HG03469 (cell line): ENCODE data around the gene WNT3A.
"Not testable (repeated sequence)": the region's sequence is repeated elsewhere in the genome, so short reads cannot be mapped to it uniquely, and the experiment has no call there.

Experiments used
- ATAC-seq: cut with Tn5 transposase; IDR thresholded peaks from one replicate; pipeline ENCODE4 v1.9.1; 2021; ENCODE audit warnings: mild to moderate bottlenecking, moderate library complexity, moderate number of reproducible peaks; ENCODE audit not compliant: unreplicated experiment

WNT3A gene

GRCh38 chr1:228006786-228007048 lies at the start of gene WNT3A:
Gene WNT3A (plus strand): TSS chr1:228006998. CDS start chr1:228007129, 131 bp downstream.
- ATAC-seq = no peak

- ATAC-seq = no peak
These were observed 48.0 kb upstream of the WNT3A start for GRCh38 chr1:227958617-227959324.

GRCh38 chr1:227959325-227959860 lies 47.4 kb upstream of the WNT3A start:
- ATAC-seq = no peak

GRCh38 chr1:227961651-227962466 lies 44.9 kb upstream of the WNT3A start:
- ATAC-seq = no peak

- not testable (repeated sequence) for ATAC-seq
These were observed 40.1 kb upstream of the WNT3A start for GRCh38 chr1:227966733-227967132.

- ATAC-seq = not testable (repeated sequence)
These were observed 39.0 kb upstream of the WNT3A start for GRCh38 chr1:227967815-227968214.

- ATAC-seq = not testable (repeated sequence)
These were observed 36.5 kb upstream of the WNT3A start for GRCh38 chr1:227970076-227970995.

- ATAC-seq = not testable (repeated sequence)
These were observed 35.6 kb upstream of the WNT3A start for GRCh38 chr1:227971216-227971615.

- ATAC-seq = not testable (repeated sequence)
These were observed 35.0 kb upstream of the WNT3A start for GRCh38 chr1:227971643-227972282.

- not testable (repeated sequence) for ATAC-seq
These were observed 34.5 kb upstream of the WNT3A start for GRCh38 chr1:227972283-227972679.

GRCh38 chr1:227972843-227973374 lies 33.9 kb upstream of the WNT3A start:
- ATAC-seq = not testable (repeated sequence)

GRCh38 chr1:227973724-227974288 lies 33.0 kb upstream of the WNT3A start:
- not testable (repeated sequence) for ATAC-seq

GRCh38 chr1:227975583-227976283 lies 31.1 kb upstream of the WNT3A start:
- ATAC-seq = not testable (repeated sequence)

GRCh38 chr1:227987181-227987580 lies 19.6 kb upstream of the WNT3A start:
- ATAC-seq = no peak

GRCh38 chr1:227994632-227995300 lies 12.0 kb upstream of the WNT3A start:
- ATAC-seq = no peak

- ATAC-seq = no peak
These were observed 10.4 kb upstream of the WNT3A start for GRCh38 chr1:227996187-227996950.

GRCh38 chr1:227998374-227999055 lies 8.3 kb upstream of the WNT3A start:
- ATAC-seq = no peak
